ENCODE measurements around the gene UGT1A5. TPM values are rescaled to one million over a fixed set of nuclear protein-coding genes. Genes with fewer than 3 reads are reported as not detected.

Gene UGT1A5
- total and polyA plus RNA-seq, 2 of the 13 experiments (the other 11 are each of a cell fraction or from before 2014, with no cell fraction given), result not detected

- TF ChIP-seq CEBPZ (IDR thresholded peaks at IDR 0.05; ENCODE audit: low read length), result no peak
- TF ChIP-seq FOXK2 (IDR thresholded peaks at IDR 0.05), result no peak
- no peak for TF ChIP-seq ARID4A (CRISPR knock-in tag; IDR thresholded peaks at IDR 0.05; ENCODE audit: borderline replicate concordance)
- no peak for TF ChIP-seq PRDM10 (CRISPR knock-in tag; IDR thresholded peaks at IDR 0.05; ENCODE audit: low read depth)
- no peak for TF ChIP-seq SPEN (CRISPR knock-in tag; IDR thresholded peaks at IDR 0.05; ENCODE audit: low read depth)
- TF ChIP-seq GLI4 (CRISPR knock-in tag; IDR thresholded peaks at IDR 0.05; ENCODE audit: borderline replicate concordance), result no peak
- no peak for TF ChIP-seq ZNF598 (CRISPR knock-in tag; IDR thresholded peaks at IDR 0.05; ENCODE audit: borderline replicate concordance)
These were observed 85.8 kb downstream of the UGT1A5 start (continued) for GRCh38 chr2:233798335-233799086.

All from HepG2 (cell line).